Endothelial cell of umbilical vein (primary cell): ENCODE measurements around the gene PID1. TPM values are rescaled to one million over a fixed set of nuclear protein-coding genes. Genes with fewer than 3 reads are reported as not detected.

Experiments
- BruUV-seq: library from RNA; stranded (reverse); fragments of 400-500 nt; replicated peaks from 2 replicates; lab custom pipeline; 2021; lab: Mats Ljungman, UMichigan
- CTCF ChIA-PET: fragments of 300-600, 350-600 bp; sonication (Branson Sonifier 250); formaldehyde crosslinking; loops from one replicate; lab custom pipeline; 2021; ENCODE audit warnings: antibody characterized with exemption, inconsistent platforms; lab: Charles Lee
- POLR2A ChIA-PET: fragments of 300-600, 350-600 bp; sonication (Branson Sonifier 250); formaldehyde crosslinking; loops from one replicate; lab custom pipeline; 2021; ENCODE audit warnings: antibody characterized with exemption, inconsistent platforms; lab: Charles Lee
- DNase-seq: peaks from one replicate; pipeline ENCODE4 v3.0.0-alpha.2; 2011; ENCODE audit warnings: low read depth, low spot score
- FAIRE-seq: peaks from 2 replicates; lab custom pipeline; 2011; peaks lifted over from hg19 to GRCh38; lab: Jason Lieb, UNC
- H2AFZ ChIP-seq: 2 replicates; pipeline ENCODE4 v1.6.0; 2012; ENCODE audit warnings: low read depth, low read length, control low read depth, inconsistent platforms
- H3K27ac ChIP-seq: 2 replicates; pipeline ENCODE4 v1.5.1; 2011; ENCODE audit warnings: low read depth, mild to moderate bottlenecking, control low read depth, low read length, moderate library complexity; ENCODE audit not compliant: insufficient read depth
- H3K27me3 ChIP-seq, 2 experiments: 2 replicates each; pipeline versions ENCODE4 v1.6.0 to v1.6.1; 2011; ENCODE audit warnings: low read length in 2 of 2, mixed read lengths in 1 of 2; ENCODE audit not compliant: control insufficient read depth in 2 of 2, insufficient read depth in 2 of 2
- H3K36me3 ChIP-seq, 2 experiments: 2 replicates in 1 of 2; 3 replicates in 1 of 2; pipeline ENCODE4 v1.5.1; 2011; ENCODE audit warnings: low read length in 2 of 2, mild to moderate bottlenecking in 1 of 2, moderate library complexity in 1 of 2; ENCODE audit not compliant: control insufficient read depth in 2 of 2, insufficient read depth in 2 of 2; ENCODE audit errors: extremely low read depth in 1 of 2
- H3K4me1 ChIP-seq: 3 replicates; pipeline ENCODE4 v1.5.1; 2011; ENCODE audit warnings: mild to moderate bottlenecking, low read length; ENCODE audit not compliant: control insufficient read depth, insufficient read depth; ENCODE audit errors: extremely low read depth
- H3K4me2 ChIP-seq: 2 replicates; pipeline ENCODE4 v1.6.1; 2011; ENCODE audit warnings: low read length, control low read depth, mixed read lengths; ENCODE audit not compliant: insufficient read depth
- H3K4me3 ChIP-seq, 3 experiments: fragments of 200-600 bp in 1 of 3; sonication (generic), shearing (Covaris generic) in 1 of 3; replicated peaks in 1 of 3; 2 replicates each; pipeline ENCODE4 v1.5.1; 2011 to 2016; ENCODE audit warnings: control low read depth in 3 of 3, low read length in 3 of 3, mild to moderate bottlenecking in 2 of 3, inconsistent platforms in 1 of 3, low read depth in 1 of 3, moderate library complexity in 1 of 3; ENCODE audit not compliant: insufficient read depth in 1 of 3
- H3K79me2 ChIP-seq: 2 replicates; pipeline ENCODE4 v1.6.0; 2012; ENCODE audit warnings: low read length, inconsistent platforms; ENCODE audit not compliant: control insufficient read depth, insufficient read depth
- H3K9ac ChIP-seq: replicated peaks from 2 replicates; pipeline ENCODE3; 2011; ENCODE audit warnings: low read length, control low read depth; ENCODE audit not compliant: insufficient read depth; ENCODE audit errors: extremely low read depth
- H3K9me1 ChIP-seq: replicated peaks from 3 replicates; pipeline ENCODE4 v1.6.0; 2011; ENCODE audit warnings: mild to moderate bottlenecking, low read length; ENCODE audit not compliant: control insufficient read depth, insufficient read depth; ENCODE audit errors: extremely low read depth
- H3K9me3 ChIP-seq: replicated peaks from 2 replicates; pipeline ENCODE4 v1.5.1; 2012; ENCODE audit warnings: low read length, inconsistent platforms; ENCODE audit not compliant: control insufficient read depth, insufficient read depth
- H4K20me1 ChIP-seq: replicated peaks from 2 replicates; pipeline ENCODE3; 2011; ENCODE audit warnings: mild to moderate bottlenecking, low read length; ENCODE audit not compliant: control insufficient read depth, insufficient read depth; ENCODE audit errors: extremely low read depth
- EZH2 ChIP-seq: IDR thresholded peaks from 2 replicates; pipeline ENCODE4 v1.6.1; 2012; ENCODE audit warnings: borderline replicate concordance, low read depth, mild to moderate bottlenecking, moderate library complexity, low read length, inconsistent platforms; ENCODE audit not compliant: severe bottlenecking
- FOS ChIP-seq: IDR thresholded peaks from 2 replicates; pipeline ENCODE4 v1.6.1; 2011; ENCODE audit warnings: mild to moderate bottlenecking, low read length, moderate library complexity, borderline replicate concordance; ENCODE audit not compliant: insufficient read depth
- GATA2 ChIP-seq: IDR thresholded peaks from 2 replicates; pipeline ENCODE4 v1.7.0; 2011; ENCODE audit warnings: low read depth, mild to moderate bottlenecking, moderate library complexity, mixed read lengths, low read length; ENCODE audit not compliant: insufficient read length, insufficient read depth
- JUN ChIP-seq: IDR thresholded peaks from 2 replicates; pipeline ENCODE4 v1.6.1; 2011; ENCODE audit warnings: borderline replicate concordance, low read depth; ENCODE audit not compliant: insufficient read length, insufficient read depth
- MAX ChIP-seq: IDR thresholded peaks from 2 replicates; pipeline ENCODE4 v1.6.1; 2011; ENCODE audit not compliant: insufficient read depth, insufficient read length
- MYC ChIP-seq: IDR thresholded peaks from one replicate; pipeline ENCODE4 v1.6.1; 2011; ENCODE audit warnings: mild to moderate bottlenecking, low read depth, low read length
- POLR2A ChIP-seq: IDR thresholded peaks from 2 replicates; pipeline ENCODE4 v1.6.1; 2012; ENCODE audit warnings: low read depth, mild to moderate bottlenecking, control low read depth, low read length
- POLR2AphosphoS5 ChIP-seq: IDR thresholded peaks from 2 replicates; pipeline ENCODE4 v1.6.1; 2012; ENCODE audit warnings: low read depth, mild to moderate bottlenecking, control low read depth, low read length, moderate library complexity; ENCODE audit not compliant: insufficient read depth
- dilution Hi-C: fragments of 300-500 bp; cut with MboI; formaldehyde crosslinking; loops from one replicate; pipeline ENCODE4 v1.15.0; 2019; ENCODE audit warnings: low sequenced_read_pairs; ENCODE audit not compliant: extremely low pct_ligation_motif_present
- intact Hi-C: fragments of 100-400 bp; cut with micrococcal nuclease; formaldehyde crosslinking; loops from one replicate; pipeline ENCODE4 v1.10.0; 2022
- polyA plus RNA-seq, 4 experiments: library from polyadenylated mRNA; depleted of rRNA in 3 of 4; stranded (reverse) in 3 of 4; unstranded in 1 of 4; fragments of >200 nt; gene quantifications; 2 replicates each; pipeline versions ENCODE4 v1.2.1 to v1.2.3, GENCODE V29; 2011 to 2012; ENCODE audit warnings: missing spikeins in 1 of 4
- total RNA-seq: library from RNA; stranded (reverse); gene quantifications from 2 replicates; pipeline ENCODE4 v1.2.3, GENCODE V29; 2021
- TF ChIP-seq, protein P1 (sequence below), 2 donors: IDR thresholded peaks; 1 replicate in 1 of 2; 2 replicates in 1 of 2; pipeline ENCODE4 v1.5.1; 2011; ENCODE audit warnings: low read length in 2 of 2, mild to moderate bottlenecking in 2 of 2, moderate library complexity in 2 of 2, control low read depth in 1 of 2, inconsistent platforms in 1 of 2, low read depth in 1 of 2; ENCODE audit not compliant: insufficient read depth in 1 of 2; ENCODE audit errors: extremely low read depth in 1 of 2

PID1 gene
- total and polyA plus RNA-seq, 2 donors (not counting 3 experiments of a cell fraction or from before 2014, with no cell fraction given): not detected

GRCh38 chr2:229118927-229119326 is 152.2 kb downstream of the PID1 start:
- FAIRE-seq (no peak), DNase-seq (no peak)
- POLR2A ChIA-PET: no interaction called here
- Histone ChIP-seq H3K4me2 (no peak overlapping the region), H3K4me1 (no peaks in the 10 kb centered on the region), H3K9ac (no peak overlapping the region), H3K36me3 (no peaks in the 10 kb centered on the region), H3K9me1 (no peaks in the 10 kb centered on the region), H3K9me3 (peaks cover 4% of the 10 kb centered on the region), H2AFZ (no peak overlapping the region), H3K27me3 (no peaks in the 10 kb centered on the region), H3K4me3 (no peak overlapping the region), H3K27ac (no peak overlapping the region), H4K20me1 (no peaks in the 10 kb centered on the region), H3K79me2 (no peaks in the 10 kb centered on the region)
- dilution Hi-C loops (no loop called here), intact Hi-C loops (no loop called here)
- TF ChIP-seq, protein P1, sequence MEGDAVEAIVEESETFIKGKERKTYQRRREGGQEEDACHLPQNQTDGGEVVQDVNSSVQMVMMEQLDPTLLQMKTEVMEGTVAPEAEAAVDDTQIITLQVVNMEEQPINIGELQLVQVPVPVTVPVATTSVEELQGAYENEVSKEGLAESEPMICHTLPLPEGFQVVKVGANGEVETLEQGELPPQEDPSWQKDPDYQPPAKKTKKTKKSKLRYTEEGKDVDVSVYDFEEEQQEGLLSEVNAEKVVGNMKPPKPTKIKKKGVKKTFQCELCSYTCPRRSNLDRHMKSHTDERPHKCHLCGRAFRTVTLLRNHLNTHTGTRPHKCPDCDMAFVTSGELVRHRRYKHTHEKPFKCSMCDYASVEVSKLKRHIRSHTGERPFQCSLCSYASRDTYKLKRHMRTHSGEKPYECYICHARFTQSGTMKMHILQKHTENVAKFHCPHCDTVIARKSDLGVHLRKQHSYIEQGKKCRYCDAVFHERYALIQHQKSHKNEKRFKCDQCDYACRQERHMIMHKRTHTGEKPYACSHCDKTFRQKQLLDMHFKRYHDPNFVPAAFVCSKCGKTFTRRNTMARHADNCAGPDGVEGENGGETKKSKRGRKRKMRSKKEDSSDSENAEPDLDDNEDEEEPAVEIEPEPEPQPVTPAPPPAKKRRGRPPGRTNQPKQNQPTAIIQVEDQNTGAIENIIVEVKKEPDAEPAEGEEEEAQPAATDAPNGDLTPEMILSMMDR (IDR thresholded peaks at IDR 0.05; ENCODE audit: extremely low read depth in 1 of 2, insufficient read depth in 1 of 2, low read depth in 1 of 2, low read length in 2 of 2): no peak
- CTCF ChIA-PET: no interaction called here
- BruUV-seq: no TSS peak

GRCh38 chr2:229118336-229118735 is 152.8 kb downstream of the PID1 start:
- H3K27ac ChIP-seq: no peak overlapping the region
- no peak overlapping the region for H2AFZ ChIP-seq
- H3K4me1 ChIP-seq: no peaks in the 10 kb centered on the region
- POLR2A ChIA-PET: no interaction called here
- H3K4me2 ChIP-seq: no peak overlapping the region
- TF ChIP-seq EZH2 (no peak), POLR2AphosphoS5 (no peak), MYC (no peak), JUN (no peak), MAX (no peak), GATA2 (no peak), POLR2A (no peak), FOS (no peak)
- TF ChIP-seq, protein P1 (IDR thresholded peaks at IDR 0.05; ENCODE audit: extremely low read depth in 1 of 2, insufficient read depth in 1 of 2, low read depth in 1 of 2, low read length in 2 of 2): no peak
- CTCF ChIA-PET: no interaction called here
- BruUV-seq: no TSS peak
- no peaks in the 10 kb centered on the region for H3K27me3 ChIP-seq
- no peaks in the 10 kb centered on the region for H3K79me2 ChIP-seq
- intact Hi-C loops: no loop called here
- DNase-seq (no peak), FAIRE-seq (no peak)
- no peak overlapping the region for H3K9ac ChIP-seq
- no peaks in the 10 kb centered on the region for H3K36me3 ChIP-seq
- dilution Hi-C loops: no loop called here
- H3K4me3 ChIP-seq: no peak overlapping the region
- no peaks in the 10 kb centered on the region for H4K20me1 ChIP-seq
- H3K9me1 ChIP-seq: no peaks in the 10 kb centered on the region
- H3K9me3 ChIP-seq: peaks cover 4% of the 10 kb centered on the region
